PFSK-1 (cell line): ENCODE results near the gene GPC6.

ENCODE experiments used
- FOXP2 ChIP-seq: optimal IDR thresholded peaks from 2 replicates; pipeline ENCODE3; 2011; ENCODE audit warnings: borderline replicate concordance, control low read depth, inconsistent platforms; ENCODE audit not compliant: insufficient read depth; ENCODE audit errors: extremely low read length, extremely low read depth
- POLR2AphosphoS5 ChIP-seq: IDR thresholded peaks from 2 replicates; pipeline ENCODE4 v1.6.1; 2012; ENCODE audit warnings: low read depth, mild to moderate bottlenecking, control low read depth, low read length, moderate library complexity
- SIN3A ChIP-seq: IDR thresholded peaks from 2 replicates; pipeline ENCODE4 v1.6.1; 2012; ENCODE audit warnings: mild to moderate bottlenecking, low read length, moderate library complexity, borderline replicate concordance; ENCODE audit not compliant: insufficient read depth
- TAF1 ChIP-seq: IDR thresholded peaks from 2 replicates; pipeline ENCODE4 v1.6.1; 2012; ENCODE audit warnings: low read length, control low read depth, borderline replicate concordance; ENCODE audit not compliant: insufficient read depth
- TF ChIP-seq, protein P1 (sequence below), 2 experiments: IDR thresholded peaks; 2 replicates each; pipeline versions ENCODE4 v1.6.1 to v1.8.0; 2011 to 2012; ENCODE audit warnings: low read depth in 2 of 2, low read length in 2 of 2, control low read depth in 1 of 2, inconsistent platforms in 1 of 2, mild to moderate bottlenecking in 1 of 2, moderate library complexity in 1 of 2; ENCODE audit not compliant: insufficient read depth in 1 of 2

Gene GPC6

DNA sequence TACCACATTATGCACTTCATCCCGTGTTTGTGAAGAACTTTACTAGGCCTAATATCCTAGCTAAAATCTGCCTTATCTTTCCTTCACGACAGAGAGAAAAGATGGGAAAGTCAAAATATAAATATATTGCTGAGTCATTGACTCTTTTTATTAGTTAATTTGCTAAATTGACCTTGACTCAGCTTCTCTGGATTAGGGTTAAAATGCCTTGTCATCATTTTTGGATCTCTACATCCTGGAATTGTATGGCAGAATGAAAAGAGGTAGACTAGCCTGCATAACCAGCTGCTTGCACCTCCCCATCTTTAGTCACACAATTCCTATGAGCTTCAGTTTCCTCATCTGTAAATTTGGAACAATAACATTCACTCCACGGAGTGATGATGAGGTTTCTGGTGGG lies 972.5 kb downstream of the GPC6 start:
- TF ChIP-seq, protein P1, sequence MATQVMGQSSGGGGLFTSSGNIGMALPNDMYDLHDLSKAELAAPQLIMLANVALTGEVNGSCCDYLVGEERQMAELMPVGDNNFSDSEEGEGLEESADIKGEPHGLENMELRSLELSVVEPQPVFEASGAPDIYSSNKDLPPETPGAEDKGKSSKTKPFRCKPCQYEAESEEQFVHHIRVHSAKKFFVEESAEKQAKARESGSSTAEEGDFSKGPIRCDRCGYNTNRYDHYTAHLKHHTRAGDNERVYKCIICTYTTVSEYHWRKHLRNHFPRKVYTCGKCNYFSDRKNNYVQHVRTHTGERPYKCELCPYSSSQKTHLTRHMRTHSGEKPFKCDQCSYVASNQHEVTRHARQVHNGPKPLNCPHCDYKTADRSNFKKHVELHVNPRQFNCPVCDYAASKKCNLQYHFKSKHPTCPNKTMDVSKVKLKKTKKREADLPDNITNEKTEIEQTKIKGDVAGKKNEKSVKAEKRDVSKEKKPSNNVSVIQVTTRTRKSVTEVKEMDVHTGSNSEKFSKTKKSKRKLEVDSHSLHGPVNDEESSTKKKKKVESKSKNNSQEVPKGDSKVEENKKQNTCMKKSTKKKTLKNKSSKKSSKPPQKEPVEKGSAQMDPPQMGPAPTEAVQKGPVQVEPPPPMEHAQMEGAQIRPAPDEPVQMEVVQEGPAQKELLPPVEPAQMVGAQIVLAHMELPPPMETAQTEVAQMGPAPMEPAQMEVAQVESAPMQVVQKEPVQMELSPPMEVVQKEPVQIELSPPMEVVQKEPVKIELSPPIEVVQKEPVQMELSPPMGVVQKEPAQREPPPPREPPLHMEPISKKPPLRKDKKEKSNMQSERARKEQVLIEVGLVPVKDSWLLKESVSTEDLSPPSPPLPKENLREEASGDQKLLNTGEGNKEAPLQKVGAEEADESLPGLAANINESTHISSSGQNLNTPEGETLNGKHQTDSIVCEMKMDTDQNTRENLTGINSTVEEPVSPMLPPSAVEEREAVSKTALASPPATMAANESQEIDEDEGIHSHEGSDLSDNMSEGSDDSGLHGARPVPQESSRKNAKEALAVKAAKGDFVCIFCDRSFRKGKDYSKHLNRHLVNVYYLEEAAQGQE (IDR thresholded peaks at IDR 0.05; ENCODE audit: insufficient read depth in 1 of 2, low read depth in 2 of 2, low read length in 2 of 2), result no peak
- TF ChIP-seq TAF1 (no peak), SIN3A (no peak), POLR2AphosphoS5 (no peak), FOXP2 (no peak)

- TF ChIP-seq POLR2AphosphoS5 (no peak), TAF1 (no peak), SIN3A (no peak), FOXP2 (no peak)
- TF ChIP-seq, protein P1 (IDR thresholded peaks at IDR 0.05; ENCODE audit: insufficient read depth in 1 of 2, low read depth in 2 of 2, low read length in 2 of 2), result no peak
Measured at GRCh38 chr13:94201022-94201421, 974.4 kb downstream of the GPC6 start.

- no peak for TF ChIP-seq POLR2AphosphoS5
- TF ChIP-seq TAF1, result no peak
- no peak for TF ChIP-seq FOXP2
- no peak for TF ChIP-seq SIN3A
- TF ChIP-seq, protein P1 (IDR thresholded peaks at IDR 0.05; ENCODE audit: insufficient read depth in 1 of 2, low read depth in 2 of 2, low read length in 2 of 2), result no peak
Measured at GRCh38 chr13:94204163-94204562, 977.6 kb downstream of the GPC6 start.

- TF ChIP-seq, protein P1 (IDR thresholded peaks at IDR 0.05; ENCODE audit: insufficient read depth in 1 of 2, low read depth in 2 of 2, low read length in 2 of 2), result no peak
- TF ChIP-seq SIN3A, result no peak
- TF ChIP-seq TAF1, result no peak
- TF ChIP-seq POLR2AphosphoS5, result no peak
- TF ChIP-seq FOXP2, result no peak
Measured at GRCh38 chr13:94204946-94205345, 978.3 kb downstream of the GPC6 start.

- TF ChIP-seq FOXP2 (no peak), SIN3A (no peak), TAF1 (no peak), POLR2AphosphoS5 (no peak)
- TF ChIP-seq, protein P1 (IDR thresholded peaks at IDR 0.05; ENCODE audit: insufficient read depth in 1 of 2, low read depth in 2 of 2, low read length in 2 of 2), result no peak
Measured at GRCh38 chr13:94205896-94206295, 979.3 kb downstream of the GPC6 start.
